ENCODE measurements around the gene NUP42.

DNA sequence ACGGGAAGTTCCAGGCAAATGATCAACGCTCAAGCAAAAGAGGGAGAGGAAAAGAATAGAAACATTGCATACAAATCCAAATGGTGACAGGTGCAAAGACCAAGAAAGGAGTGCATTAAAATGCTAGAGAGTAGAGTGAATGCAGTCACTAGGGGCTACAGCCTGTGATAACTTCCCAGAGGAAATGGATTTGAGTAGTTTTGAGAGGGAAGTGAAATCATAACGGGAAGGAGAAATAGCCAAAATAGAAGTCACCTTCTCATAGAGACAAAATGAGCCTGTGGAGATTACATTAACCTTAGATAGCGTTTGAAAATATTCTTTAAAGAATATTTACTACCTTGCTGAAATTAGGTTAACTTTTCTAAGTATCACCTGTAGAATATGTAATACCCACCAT lies 26.5 kb downstream of the NUP42 start:
- TF ChIP-seq, protein P1, sequence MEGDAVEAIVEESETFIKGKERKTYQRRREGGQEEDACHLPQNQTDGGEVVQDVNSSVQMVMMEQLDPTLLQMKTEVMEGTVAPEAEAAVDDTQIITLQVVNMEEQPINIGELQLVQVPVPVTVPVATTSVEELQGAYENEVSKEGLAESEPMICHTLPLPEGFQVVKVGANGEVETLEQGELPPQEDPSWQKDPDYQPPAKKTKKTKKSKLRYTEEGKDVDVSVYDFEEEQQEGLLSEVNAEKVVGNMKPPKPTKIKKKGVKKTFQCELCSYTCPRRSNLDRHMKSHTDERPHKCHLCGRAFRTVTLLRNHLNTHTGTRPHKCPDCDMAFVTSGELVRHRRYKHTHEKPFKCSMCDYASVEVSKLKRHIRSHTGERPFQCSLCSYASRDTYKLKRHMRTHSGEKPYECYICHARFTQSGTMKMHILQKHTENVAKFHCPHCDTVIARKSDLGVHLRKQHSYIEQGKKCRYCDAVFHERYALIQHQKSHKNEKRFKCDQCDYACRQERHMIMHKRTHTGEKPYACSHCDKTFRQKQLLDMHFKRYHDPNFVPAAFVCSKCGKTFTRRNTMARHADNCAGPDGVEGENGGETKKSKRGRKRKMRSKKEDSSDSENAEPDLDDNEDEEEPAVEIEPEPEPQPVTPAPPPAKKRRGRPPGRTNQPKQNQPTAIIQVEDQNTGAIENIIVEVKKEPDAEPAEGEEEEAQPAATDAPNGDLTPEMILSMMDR (conservative IDR thresholded peaks at IDR 0.05; ENCODE audit: low read length), result no peak
- TF ChIP-seq EZH2phosphoT487 (IDR thresholded peaks at IDR 0.05; ENCODE audit: borderline replicate concordance), result no peak

Data from Loucy (cell line).